HG03439 (cell line): ENCODE results near the gene METTL26.

ENCODE experiments used
- ATAC-seq: cut with Tn5 transposase; IDR thresholded peaks from one replicate; pipeline ENCODE4 v1.9.1; 2021; ENCODE audit warnings: mild to moderate bottlenecking, moderate library complexity; ENCODE audit not compliant: unreplicated experiment

METTL26 gene

GRCh38 chr16:641326-642188, 5.5 kb upstream of the METTL26 start, which contains the start of gene MCRIP2:
Gene MCRIP2 (plus strand): TSS chr16:641828. CDS start chr16:641992, 164 bp downstream.
- ATAC-seq, result peak; percentile 44

- ATAC-seq, result no peak
These were observed 4.5 kb upstream of the METTL26 start for GRCh38 chr16:640614-641013.

GRCh38 chr16:638836-639235, 2.7 kb upstream of the METTL26 start:
- ATAC-seq, result no peak

GRCh38 chr16:638034-638543, 2.0 kb upstream of the METTL26 start:
- ATAC-seq, result no peak

- no peak for ATAC-seq
These were observed 1.2 kb upstream of the METTL26 start for GRCh38 chr16:637081-638018.

GRCh38 chr16:635573-636205, 416 bp downstream of the METTL26 start:
- no peak for ATAC-seq

GRCh38 chr16:634996-635395, 1.1 kb downstream of the METTL26 start:
- ATAC-seq, result no peak

- no peak for ATAC-seq
These were observed 1.9 kb downstream of the METTL26 start for GRCh38 chr16:634051-634670.

GRCh38 chr16:633336-634050, 2.6 kb downstream of the METTL26 start:
- ATAC-seq, result no peak

GRCh38 chr16:632486-633335, 3.4 kb downstream of the METTL26 start:
- ATAC-seq, result no peak

GRCh38 chr16:631808-632358, 4.2 kb downstream of the METTL26 start:
- ATAC-seq, result no peak

- no peak for ATAC-seq
These were observed 5.2 kb downstream of the METTL26 start, which contains the start of gene WFIKKN1 for GRCh38 chr16:630815-631405. Gene WFIKKN1 (plus strand): TSS chr16:630985. CDS start chr16:631254, 269 bp downstream.

- ATAC-seq, result no peak
These were observed 5.8 kb downstream of the METTL26 start for GRCh38 chr16:630249-630814.

GRCh38 chr16:629833-630248, 6.3 kb downstream of the METTL26 start:
- no peak for ATAC-seq

- ATAC-seq, result no peak
These were observed 6.8 kb downstream of the METTL26 start for GRCh38 chr16:629185-629832.

GRCh38 chr16:628321-629061, 7.6 kb downstream of the METTL26 start:
- ATAC-seq, result no peak
